Measurements from ENCODE around the gene GET4.

Gene GET4

GRCh38 chr7:840001-840600 lies 36.3 kb upstream of the GET4 start:
- Histone ChIP-seq H3K79me2 (peaks cover 61% of the 10 kb centered on the region), H3K9me3 (ENCODE audit: control insufficient read depth, low read length) (no peaks in the 10 kb centered on the region), H2AFZ (no peak overlapping the region), H3K9ac (no peak overlapping the region), H3K4me2 (ENCODE audit: low read length) (no peak overlapping the region), H3K36me3 (ENCODE audit: control insufficient read depth, insufficient read depth, low read length) (no peaks in the 10 kb centered on the region), H3K27me3 (ENCODE audit: control insufficient read depth, insufficient read depth, low read length) (no peaks in the 10 kb centered on the region), H3K27ac (no peak overlapping the region), H3K4me1 (no peaks in the 10 kb centered on the region), H3K4me3 (ENCODE audit: low read depth, low read length) (no peak overlapping the region)
- TF ChIP-seq, protein P1, sequence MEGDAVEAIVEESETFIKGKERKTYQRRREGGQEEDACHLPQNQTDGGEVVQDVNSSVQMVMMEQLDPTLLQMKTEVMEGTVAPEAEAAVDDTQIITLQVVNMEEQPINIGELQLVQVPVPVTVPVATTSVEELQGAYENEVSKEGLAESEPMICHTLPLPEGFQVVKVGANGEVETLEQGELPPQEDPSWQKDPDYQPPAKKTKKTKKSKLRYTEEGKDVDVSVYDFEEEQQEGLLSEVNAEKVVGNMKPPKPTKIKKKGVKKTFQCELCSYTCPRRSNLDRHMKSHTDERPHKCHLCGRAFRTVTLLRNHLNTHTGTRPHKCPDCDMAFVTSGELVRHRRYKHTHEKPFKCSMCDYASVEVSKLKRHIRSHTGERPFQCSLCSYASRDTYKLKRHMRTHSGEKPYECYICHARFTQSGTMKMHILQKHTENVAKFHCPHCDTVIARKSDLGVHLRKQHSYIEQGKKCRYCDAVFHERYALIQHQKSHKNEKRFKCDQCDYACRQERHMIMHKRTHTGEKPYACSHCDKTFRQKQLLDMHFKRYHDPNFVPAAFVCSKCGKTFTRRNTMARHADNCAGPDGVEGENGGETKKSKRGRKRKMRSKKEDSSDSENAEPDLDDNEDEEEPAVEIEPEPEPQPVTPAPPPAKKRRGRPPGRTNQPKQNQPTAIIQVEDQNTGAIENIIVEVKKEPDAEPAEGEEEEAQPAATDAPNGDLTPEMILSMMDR (IDR thresholded peaks at IDR 0.05): no peak

GRCh38 chr7:841943-842342 lies 34.4 kb upstream of the GET4 start:
- Histone ChIP-seq H3K36me3 (ENCODE audit: control insufficient read depth, insufficient read depth, low read length) (no peaks in the 10 kb centered on the region), H2AFZ (no peak overlapping the region), H3K9ac (no peak overlapping the region), H3K27ac (no peak overlapping the region), H3K4me1 (no peaks in the 10 kb centered on the region), H3K79me2 (peaks cover 54% of the 10 kb centered on the region), H3K27me3 (ENCODE audit: control insufficient read depth, insufficient read depth, low read length) (no peaks in the 10 kb centered on the region), H3K4me3 (ENCODE audit: low read depth, low read length) (no peak overlapping the region), H3K9me3 (ENCODE audit: control insufficient read depth, low read length) (no peaks in the 10 kb centered on the region), H3K4me2 (ENCODE audit: low read length) (no peak overlapping the region)
- TF ChIP-seq, protein P1 (IDR thresholded peaks at IDR 0.05): no peak

GRCh38 chr7:842431-843031 lies 33.8 kb upstream of the GET4 start:
- H3K4me2 ChIP-seq (ENCODE audit: low read length): no peak overlapping the region
- no peaks in the 10 kb centered on the region for H3K27me3 ChIP-seq (ENCODE audit: control insufficient read depth, insufficient read depth, low read length)
- TF ChIP-seq, protein P1 (IDR thresholded peaks at IDR 0.05): no peak
- H3K9ac ChIP-seq: no peak overlapping the region
- H3K27ac ChIP-seq: no peak overlapping the region
- no peak overlapping the region for H3K4me3 ChIP-seq (ENCODE audit: low read depth, low read length)
- H2AFZ ChIP-seq: no peak overlapping the region
- peaks cover 49% of the 10 kb centered on the region for H3K79me2 ChIP-seq
- no peaks in the 10 kb centered on the region for H3K4me1 ChIP-seq
- H3K9me3 ChIP-seq (ENCODE audit: control insufficient read depth, low read length): no peaks in the 10 kb centered on the region
- H3K36me3 ChIP-seq (ENCODE audit: control insufficient read depth, insufficient read depth, low read length): no peaks in the 10 kb centered on the region

DNA sequence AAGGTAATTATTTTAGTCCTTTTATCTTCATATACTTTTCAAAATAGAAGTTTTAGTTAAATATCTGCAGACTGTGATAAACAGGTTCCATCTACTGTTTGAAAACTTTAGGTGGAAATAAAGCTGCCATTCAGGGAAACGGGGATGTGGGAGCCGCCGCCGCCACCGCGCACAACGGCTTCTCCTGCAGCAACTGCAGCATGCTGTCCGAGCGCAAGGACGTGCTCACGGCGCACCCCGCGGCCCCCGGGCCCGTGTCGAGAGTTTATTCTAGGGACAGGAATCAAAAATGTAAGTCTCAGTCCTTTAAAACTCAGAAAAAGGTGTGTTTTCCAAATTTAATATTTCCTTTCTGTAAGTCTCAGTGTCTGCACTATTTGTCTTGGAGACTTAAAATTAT lies 33.1 kb upstream of the GET4 start:
- Histone ChIP-seq H3K9ac (no peak overlapping the region), H3K4me1 (no peaks in the 10 kb centered on the region), H3K4me3 (ENCODE audit: low read depth, low read length) (no peak overlapping the region), H3K9me3 (ENCODE audit: control insufficient read depth, low read length) (no peaks in the 10 kb centered on the region), H3K79me2 (peaks cover 52% of the 10 kb centered on the region), H2AFZ (no peak overlapping the region), H3K27ac (no peak overlapping the region), H3K4me2 (ENCODE audit: low read length) (no peak overlapping the region), H3K36me3 (ENCODE audit: control insufficient read depth, insufficient read depth, low read length) (no peaks in the 10 kb centered on the region), H3K27me3 (ENCODE audit: control insufficient read depth, insufficient read depth, low read length) (no peaks in the 10 kb centered on the region)
- TF ChIP-seq, protein P1 (IDR thresholded peaks at IDR 0.05): no peak

GRCh38 chr7:844043-844442 lies 32.3 kb upstream of the GET4 start:
- H3K4me3 ChIP-seq (ENCODE audit: low read depth, low read length): no peak overlapping the region
- TF ChIP-seq, protein P1 (IDR thresholded peaks at IDR 0.05): no peak
- no peaks in the 10 kb centered on the region for H3K27me3 ChIP-seq (ENCODE audit: control insufficient read depth, insufficient read depth, low read length)
- no peak overlapping the region for H3K4me2 ChIP-seq (ENCODE audit: low read length)
- no peak overlapping the region for H2AFZ ChIP-seq
- H3K4me1 ChIP-seq: no peaks in the 10 kb centered on the region
- H3K9me3 ChIP-seq (ENCODE audit: control insufficient read depth, low read length): no peaks in the 10 kb centered on the region
- no peak overlapping the region for H3K9ac ChIP-seq
- H3K27ac ChIP-seq: no peak overlapping the region
- peaks cover 46% of the 10 kb centered on the region for H3K79me2 ChIP-seq
- no peaks in the 10 kb centered on the region for H3K36me3 ChIP-seq (ENCODE audit: control insufficient read depth, insufficient read depth, low read length)

All from parathyroid adenoma (tissue), 2 donors.